Naive thymus-derived CD4-positive, alpha-beta T cell (primary cell): ENCODE data around the gene CRYBA2. TPM values are rescaled to one million over a fixed set of nuclear protein-coding genes. Genes with fewer than 3 reads are reported as not detected.
A peak's percentile ranks its signal among the peaks of the same experiment; 100 is the strongest.

Experiments
- ATAC-seq: fragments of 150-1000 bp; cut with Tn5 transposase; 2 replicates; pipeline ENCODE4 v1.10.0; 2021; ENCODE audit warnings: mild to moderate bottlenecking, moderate library complexity
- CTCF ChIA-PET: fragments of 350-600 bp; sonication (Branson Sonifier 250); formaldehyde crosslinking; loops from one replicate; lab custom pipeline; 2021; ENCODE audit warnings: antibody characterized with exemption; lab: Charles Lee
- POLR2A ChIA-PET: fragments of 350-600 bp; sonication (Branson Sonifier 250); formaldehyde crosslinking; loops from one replicate; lab custom pipeline; 2021; ENCODE audit warnings: antibody characterized with exemption, inconsistent platforms; lab: Charles Lee
- DNase-seq, 9 donors: peaks; one replicate each; pipeline versions ENCODE4 v3.0.0 to v3.0.0-alpha.2; 2020 to 2022; ENCODE audit warnings: mixed read lengths in 1 of 9
- H3K27ac ChIP-seq: one replicate; pipeline ENCODE4 v1.7.0; 2013; ENCODE audit warnings: mild to moderate bottlenecking, low read depth, low read length, moderate library complexity
- H3K27me3 ChIP-seq, 2 donors: one replicate each; pipeline ENCODE4 v1.7.0; 2013; ENCODE audit warnings: low read length in 2 of 2, mild to moderate bottlenecking in 2 of 2, moderate library complexity in 2 of 2; ENCODE audit not compliant: control insufficient read depth in 2 of 2, insufficient read depth in 2 of 2
- H3K36me3 ChIP-seq, 3 experiments: 1 replicate in 2 of 3; 2 replicates in 1 of 3; pipeline ENCODE4 v1.7.0; 2013; ENCODE audit warnings: low read length in 3 of 3, mild to moderate bottlenecking in 3 of 3, moderate library complexity in 1 of 3; ENCODE audit not compliant: insufficient read depth in 3 of 3, control insufficient read depth in 2 of 3
- H3K4me1 ChIP-seq, 2 donors: one replicate each; pipeline ENCODE4 v1.7.0; 2013; ENCODE audit warnings: low read length in 2 of 2, mild to moderate bottlenecking in 2 of 2, moderate library complexity in 1 of 2; ENCODE audit not compliant: control insufficient read depth in 2 of 2, insufficient read depth in 2 of 2
- H3K4me3 ChIP-seq: 2 replicates; pipeline ENCODE4 v1.7.0; 2013; ENCODE audit warnings: mild to moderate bottlenecking, low read length
- H3K9me3 ChIP-seq, 3 experiments: 1 replicate in 2 of 3; 2 replicates in 1 of 3; pipeline ENCODE4 v1.7.0; 2013; ENCODE audit warnings: low read length in 3 of 3; ENCODE audit not compliant: control insufficient read depth in 2 of 3
- H3K27ac Mint-ChIP-seq, 9 donors: one replicate each; pipeline ENCODE4 v1.8.0; 2020 to 2022; ENCODE audit warnings: mixed read lengths in 9 of 9, mild to moderate bottlenecking in 8 of 9, moderate library complexity in 5 of 9, inconsistent platforms in 2 of 9
- H3K27me3 Mint-ChIP-seq, 5 donors: one replicate each; pipeline ENCODE4 v1.8.0; 2021 to 2022; ENCODE audit warnings: mixed read lengths in 5 of 5, mild to moderate bottlenecking in 1 of 5
- H3K36me3 Mint-ChIP-seq, 5 donors: one replicate each; pipeline ENCODE4 v1.8.0; 2020 to 2022; ENCODE audit warnings: mixed read lengths in 5 of 5, mild to moderate bottlenecking in 3 of 5, inconsistent platforms in 1 of 5
- H3K4me1 Mint-ChIP-seq, 7 donors: one replicate each; pipeline ENCODE4 v1.8.0; 2020 to 2022; ENCODE audit warnings: mixed read lengths in 7 of 7, mild to moderate bottlenecking in 3 of 7, inconsistent platforms in 1 of 7
- H3K4me3 Mint-ChIP-seq, 10 donors: one replicate each; pipeline ENCODE4 v1.8.0; 2020 to 2022; ENCODE audit warnings: mild to moderate bottlenecking in 10 of 10, mixed read lengths in 10 of 10, moderate library complexity in 6 of 10, inconsistent platforms in 2 of 10
- H3K9me3 Mint-ChIP-seq, 11 donors: one replicate each; pipeline ENCODE4 v1.8.0; 2020 to 2022; ENCODE audit warnings: mixed read lengths in 11 of 11, mild to moderate bottlenecking in 4 of 11, inconsistent platforms in 1 of 11, moderate library complexity in 1 of 11
- intact Hi-C, 2 donors: fragments of 100-400 bp; cut with micrococcal nuclease; formaldehyde crosslinking; loops; one replicate each; pipeline ENCODE4 v1.15.1; 2023
- polyA plus RNA-seq, 2 donors: library from polyadenylated mRNA; unstranded; fragments of 300-500 nt; fragmentation: Illumina TruSeq; gene quantifications; one replicate each; pipeline ENCODE4 v1.2.3, GENCODE V29; 2021
- total RNA-seq, 6 experiments: library from RNA in 5 of 6; stranded (reverse) in 5 of 6; gene quantifications; 1 replicate in 5 of 6; 2 replicates in 1 of 6; pipeline ENCODE4 v1.2.3 and lab custom pipeline; 2021 to 2026

The CRYBA2 gene
- total and polyA plus RNA-seq, 7 experiments from 2014 or later = not detected

DNA sequence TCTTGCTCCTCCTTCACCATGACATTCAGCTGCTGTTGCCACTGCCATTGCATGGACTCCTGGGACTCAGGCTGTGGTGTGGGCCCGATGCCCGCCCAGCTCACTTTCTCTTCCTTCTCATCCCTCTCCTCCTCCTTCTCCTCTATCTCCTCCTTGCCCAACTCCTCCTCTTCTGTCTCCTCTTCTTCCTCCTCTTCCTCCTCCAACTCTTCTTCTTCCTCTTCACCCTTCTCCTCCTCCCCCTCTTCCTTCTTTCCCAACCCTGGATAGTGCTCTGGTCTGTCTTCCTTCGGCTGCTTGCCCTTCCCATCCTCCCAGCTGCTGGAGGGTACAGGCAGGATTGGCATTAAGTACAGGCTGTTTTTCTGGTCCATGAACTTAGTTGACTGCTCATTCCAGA is 10.8 kb upstream of the CRYBA2 start:
- ChIA-PET CTCF (no interaction called here), POLR2A (no interaction called here)
- Histone ChIP-seq H3K4me3 (no peak overlapping the region), H3K27me3 (peaks cover 0 to 24% of the 10 kb centered on the region in 2 donors), H3K9me3 (no peaks in the 10 kb centered on the region), H3K27ac (no peak overlapping the region), H3K36me3 (no peaks in the 10 kb centered on the region), H3K4me1 (peaks cover 12 to 13% of the 10 kb centered on the region in 2 donors)
- DNase-seq = no peak
- H3K4me1 Mint-ChIP-seq = peaks cover 0 to 17% (median 13%) of the 10 kb centered on the region in 7 donors
- ATAC-seq = no peak
- no peak overlapping the region for H3K27ac Mint-ChIP-seq
- peaks cover 0 to 4% (median 0%) of the 10 kb centered on the region in 11 donors for H3K9me3 Mint-ChIP-seq
- peaks cover 0 to 3% (median 0%) of the 10 kb centered on the region in 5 donors for H3K36me3 Mint-ChIP-seq
- intact Hi-C loops = loop anchor here in 1 of 2 donors (2.0 kb wide), 1 partner anchor 151 kb away; no protein-coding TSS in a partner anchor
- H3K27me3 Mint-ChIP-seq = peaks cover 54 to 71% (median 63%) of the 10 kb centered on the region in 5 donors
- H3K4me3 Mint-ChIP-seq = peak overlapping the region in 8 of 10 donors; percentile 25 to 81 (median 69)

DNA sequence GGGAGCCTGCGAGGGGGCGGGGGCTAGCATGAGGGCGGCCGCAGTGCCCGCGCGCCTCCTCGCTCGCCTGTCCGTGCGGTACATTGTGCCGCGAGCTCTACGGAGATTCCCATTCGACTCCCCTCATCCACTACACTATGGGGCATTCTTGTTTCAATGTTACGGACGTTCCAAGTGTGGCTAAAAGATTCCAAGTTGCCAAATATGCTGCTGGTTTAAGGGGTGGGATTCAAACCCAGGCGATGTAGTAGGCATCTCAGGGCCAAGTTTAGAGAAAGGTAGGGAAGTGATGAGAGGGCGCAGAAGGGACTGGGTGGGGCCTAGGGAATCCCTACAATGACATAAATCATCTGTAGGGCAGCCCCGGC is 10.0 kb upstream of the CRYBA2 start:
- no peak for DNase-seq
- peaks cover 0 to 24% of the 10 kb centered on the region in 2 donors for H3K27me3 ChIP-seq
- ChIA-PET CTCF (no interaction called here), POLR2A (no interaction called here)
- Mint-ChIP-seq H3K27me3 (peaks cover 56 to 70% (median 68%) of the 10 kb centered on the region in 5 donors), H3K36me3 (peaks cover 0 to 3% (median 0%) of the 10 kb centered on the region in 5 donors), H3K4me3 (peak overlapping the region in 9 of 10 donors; percentile 34 to 81 (median 67)), H3K27ac (no peak overlapping the region), H3K9me3 (peaks cover 0 to 4% (median 0%) of the 10 kb centered on the region in 11 donors), H3K4me1 (peaks cover 0 to 17% (median 13%) of the 10 kb centered on the region in 7 donors)
- H3K4me1 ChIP-seq = peaks cover 12 to 13% of the 10 kb centered on the region in 2 donors
- H3K36me3 ChIP-seq = no peaks in the 10 kb centered on the region
- H3K27ac ChIP-seq = no peak overlapping the region
- no peaks in the 10 kb centered on the region for H3K9me3 ChIP-seq
- H3K4me3 ChIP-seq = no peak overlapping the region
- intact Hi-C loops = loop anchor here in 1 of 2 donors (2.0 kb wide), 1 partner anchor 150 kb away; no protein-coding TSS in a partner anchor
- no peak for ATAC-seq

DNA sequence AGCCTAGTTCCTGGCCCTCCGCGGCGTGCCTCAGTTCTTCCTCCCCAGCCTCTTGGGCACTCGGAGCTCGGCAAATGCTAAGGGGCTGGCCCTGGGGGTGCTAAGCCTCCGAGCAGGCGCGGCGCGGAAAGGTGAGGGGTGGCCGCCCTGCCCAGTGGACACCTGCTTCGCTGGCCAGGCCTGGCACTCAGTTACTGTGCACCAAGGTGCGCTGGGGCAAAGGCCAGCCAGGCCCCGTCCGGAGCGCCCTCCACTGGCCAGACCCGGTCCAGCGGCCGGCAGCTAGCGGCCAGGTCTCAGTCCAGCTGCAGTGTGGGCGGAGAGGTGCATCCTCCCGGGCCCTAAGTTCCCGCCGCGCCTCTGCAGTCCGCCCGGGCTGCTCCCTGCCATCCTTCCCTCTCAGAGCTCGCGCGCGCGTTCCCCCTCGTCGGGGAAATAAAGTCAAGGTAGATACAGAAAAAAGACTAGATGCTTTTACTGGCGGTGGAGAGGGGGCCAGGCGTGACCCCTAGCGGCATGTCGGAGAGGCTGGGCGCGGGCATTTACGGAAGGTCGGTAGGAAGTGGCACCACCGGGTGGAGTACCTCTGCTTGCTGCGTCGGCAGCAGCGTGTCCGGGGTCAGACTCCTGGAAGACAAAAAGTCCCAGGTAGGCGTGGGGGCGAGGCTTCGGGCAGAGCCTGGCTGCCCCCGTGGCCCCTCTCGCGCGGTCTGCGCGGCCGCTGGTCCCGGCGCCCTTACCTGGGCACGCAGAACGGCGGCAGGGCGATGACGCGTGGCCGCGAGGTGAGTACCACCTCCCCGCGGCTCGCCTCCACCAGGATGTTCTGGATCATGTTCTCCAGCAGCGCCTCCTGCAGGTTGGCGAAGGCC is 9.4 kb upstream of the CRYBA2 start:
- H3K4me1 ChIP-seq = peaks cover 12 to 13% of the 10 kb centered on the region in 2 donors
- H3K36me3 Mint-ChIP-seq = peaks cover 0 to 3% (median 0%) of the 10 kb centered on the region in 5 donors
- peaks cover 55 to 72% (median 69%) of the 10 kb centered on the region in 5 donors for H3K27me3 Mint-ChIP-seq
- H3K4me1 Mint-ChIP-seq = peaks cover 0 to 17% (median 13%) of the 10 kb centered on the region in 7 donors
- peak in 4 of 9 donors; percentile 33 to 40 (median 39) for DNase-seq
- intact Hi-C loops = loop anchor here in 1 of 2 donors (2.0 kb wide), 1 partner anchor 150 kb away; no protein-coding TSS in a partner anchor
- no peaks in the 10 kb centered on the region for H3K9me3 ChIP-seq
- H3K36me3 ChIP-seq = no peaks in the 10 kb centered on the region
- peak; percentile 61 for ATAC-seq
- H3K27ac Mint-ChIP-seq = no peak overlapping the region
- H3K27me3 ChIP-seq = peaks cover 0 to 24% of the 10 kb centered on the region in 2 donors
- H3K27ac ChIP-seq = no peak overlapping the region
- H3K4me3 Mint-ChIP-seq = peak overlapping the region; percentile 14 to 85 (median 78)
- H3K4me3 ChIP-seq = peak overlapping the region; percentile 33
- H3K9me3 Mint-ChIP-seq = peaks cover 0 to 4% (median 0%) of the 10 kb centered on the region in 11 donors
- POLR2A ChIA-PET = no interaction called here
- CTCF ChIA-PET = no interaction called here

DNA sequence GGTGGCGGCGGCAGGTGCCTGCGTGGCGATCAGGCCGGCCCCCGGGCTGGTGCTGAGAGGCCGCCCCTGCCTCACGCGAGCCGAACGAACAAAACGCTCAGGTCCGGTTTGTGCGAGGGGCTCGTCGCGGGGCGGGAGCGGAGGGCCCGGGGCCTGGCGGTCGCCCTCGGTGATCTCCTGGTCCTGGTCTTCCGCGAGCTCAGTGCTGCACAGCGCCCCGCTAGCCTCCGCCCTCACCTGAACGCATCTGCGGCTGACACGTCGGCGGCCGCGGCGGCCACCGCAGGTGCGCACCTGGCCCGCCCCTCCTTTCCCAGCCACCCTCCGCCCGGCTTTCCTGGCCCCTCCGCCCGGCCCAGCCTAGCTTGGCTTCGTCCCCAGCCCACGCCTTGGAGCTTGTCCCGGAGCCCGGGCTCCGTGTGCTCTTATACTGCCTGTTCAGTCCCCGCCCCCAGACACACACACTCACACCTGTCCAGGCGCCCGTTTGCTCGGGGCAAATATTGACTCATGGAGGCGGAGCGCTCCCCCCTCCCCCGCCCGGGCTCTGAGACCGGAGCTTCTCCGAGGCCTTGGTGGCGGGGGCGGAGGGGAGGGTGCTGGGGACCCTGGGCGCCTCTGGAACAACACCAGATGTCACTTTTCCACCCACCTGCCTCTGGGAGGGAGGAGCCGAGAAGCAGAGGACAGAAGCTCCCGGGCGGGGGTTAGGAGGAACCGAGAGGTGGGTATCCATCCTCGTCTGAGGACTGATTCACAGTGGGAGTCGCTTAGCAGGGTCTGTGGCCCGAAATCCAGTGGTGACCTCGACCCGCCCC is 8.6 kb upstream of the CRYBA2 start:
- Histone ChIP-seq H3K27ac (no peak overlapping the region), H3K9me3 (no peaks in the 10 kb centered on the region), H3K4me3 (peak overlapping the region; percentile 20), H3K27me3 (peaks cover 0 to 24% of the 10 kb centered on the region in 2 donors), H3K36me3 (no peaks in the 10 kb centered on the region), H3K4me1 (peaks cover 12 to 13% of the 10 kb centered on the region in 2 donors)
- Mint-ChIP-seq H3K27ac (no peak overlapping the region), H3K4me1 (peaks cover 0 to 19% (median 13%) of the 10 kb centered on the region in 7 donors), H3K9me3 (peaks cover 0 to 3% (median 0%) of the 10 kb centered on the region in 11 donors), H3K4me3 (peak overlapping the region in 7 of 10 donors; percentile 27 to 85 (median 80)), H3K27me3 (peaks cover 53 to 77% (median 68%) of the 10 kb centered on the region in 5 donors), H3K36me3 (peaks cover 0 to 3% (median 0%) of the 10 kb centered on the region in 5 donors)
- intact Hi-C loops = loop anchor here in 1 of 2 donors (2.0 kb wide), 1 partner anchor 149 kb away; no protein-coding TSS in a partner anchor
- ChIA-PET CTCF (no interaction called here), POLR2A (no interaction called here)
- DNase-seq (no peak), ATAC-seq (peak; percentile 19)

DNA sequence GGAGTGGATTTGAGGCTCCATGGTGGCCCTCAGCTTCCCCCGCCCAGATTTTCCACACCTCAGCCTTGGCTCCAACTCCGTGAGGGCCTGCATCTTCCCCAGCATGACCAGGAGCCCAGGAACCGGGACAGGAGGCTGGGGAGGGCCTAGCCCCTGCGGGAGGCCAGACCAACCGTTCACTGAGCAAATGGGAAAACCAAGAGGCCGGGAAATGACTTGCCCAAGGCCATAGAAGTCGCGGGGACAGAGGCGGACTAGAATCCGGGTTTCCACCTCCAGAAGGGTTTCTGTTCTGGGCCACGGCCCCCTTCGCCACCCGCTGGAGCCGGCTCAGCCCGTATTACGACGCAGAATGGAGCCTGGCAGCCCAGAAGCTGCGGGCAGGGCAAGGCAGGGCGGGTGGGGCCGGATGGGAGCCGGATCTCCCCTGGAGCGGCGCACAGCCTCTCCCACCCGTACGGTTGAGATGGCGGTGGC is 7.9 kb upstream of the CRYBA2 start:
- H3K27ac ChIP-seq = no peak overlapping the region
- intact Hi-C loops = no loop called here
- Mint-ChIP-seq H3K4me3 (peak overlapping the region in 7 of 10 donors; percentile 7 to 81 (median 52)), H3K36me3 (peaks cover 0 to 3% (median 0%) of the 10 kb centered on the region in 5 donors), H3K27me3 (peaks cover 54 to 82% (median 63%) of the 10 kb centered on the region in 5 donors), H3K27ac (no peak overlapping the region), H3K4me1 (peaks cover 0 to 20% (median 13%) of the 10 kb centered on the region in 7 donors), H3K9me3 (peaks cover 0 to 3% (median 0%) of the 10 kb centered on the region in 11 donors)
- peaks cover 12 to 13% of the 10 kb centered on the region in 2 donors for H3K4me1 ChIP-seq
- H3K9me3 ChIP-seq = no peaks in the 10 kb centered on the region
- no peaks in the 10 kb centered on the region for H3K36me3 ChIP-seq
- H3K27me3 ChIP-seq = peaks cover 0 to 27% of the 10 kb centered on the region in 2 donors
- no peak for ATAC-seq
- no peak overlapping the region for H3K4me3 ChIP-seq
- ChIA-PET POLR2A (no interaction called here), CTCF (no interaction called here)
- no peak for DNase-seq

DNA sequence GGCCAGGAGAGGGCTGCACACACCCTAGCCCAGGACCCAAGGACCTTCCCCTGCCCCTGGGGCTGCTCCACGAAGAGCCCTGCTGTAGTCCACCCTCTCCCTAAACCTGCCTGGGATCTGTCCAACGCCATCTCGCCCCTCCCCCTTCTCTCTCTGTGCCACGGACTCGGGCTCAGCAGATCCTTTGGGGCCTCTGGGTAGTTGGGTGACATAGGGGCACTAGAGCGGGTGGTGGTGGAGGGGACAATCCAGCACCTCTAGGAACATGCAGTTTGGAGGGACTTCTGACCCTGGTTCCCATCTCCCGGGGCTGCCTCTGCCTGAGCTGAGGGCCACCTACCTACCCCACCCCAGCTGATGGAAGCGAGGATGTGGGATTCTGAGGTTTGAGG is 7.3 kb upstream of the CRYBA2 start:
- intact Hi-C loops = no loop called here
- Histone ChIP-seq H3K9me3 (no peaks in the 10 kb centered on the region), H3K27me3 (peaks cover 0 to 33% of the 10 kb centered on the region in 2 donors), H3K27ac (no peak overlapping the region), H3K4me1 (peaks cover 12 to 13% of the 10 kb centered on the region in 2 donors), H3K4me3 (no peak overlapping the region), H3K36me3 (no peaks in the 10 kb centered on the region)
- Mint-ChIP-seq H3K27ac (no peak overlapping the region), H3K27me3 (peaks cover 56 to 85% (median 63%) of the 10 kb centered on the region in 5 donors), H3K36me3 (peaks cover 0 to 3% (median 0%) of the 10 kb centered on the region in 5 donors), H3K4me1 (peaks cover 0 to 26% (median 15%) of the 10 kb centered on the region in 7 donors), H3K4me3 (peak overlapping the region in 6 of 10 donors; percentile 7 to 81 (median 45)), H3K9me3 (peaks cover 0 to 3% (median 0%) of the 10 kb centered on the region in 11 donors)
- POLR2A ChIA-PET = no interaction called here
- ATAC-seq (no peak), DNase-seq (no peak)
- CTCF ChIA-PET = no interaction called here
